GM19324 (cell line): ENCODE measurements around the gene SOX6.
"Not testable (repeated sequence)": the region's sequence is repeated elsewhere in the genome, so short reads cannot be mapped to it uniquely, and the experiment has no call there.

ENCODE experiments used
- ATAC-seq: cut with Tn5 transposase; IDR thresholded peaks from one replicate; pipeline ENCODE4 v1.9.1; 2021; ENCODE audit warnings: mild to moderate bottlenecking, moderate library complexity; ENCODE audit not compliant: unreplicated experiment, low FRiP score

Gene SOX6

GRCh38 chr11:16078936-16079335, 277.4 kb downstream of the SOX6 start:
- no peak for ATAC-seq

GRCh38 chr11:16070573-16070972, 285.8 kb downstream of the SOX6 start:
- ATAC-seq, result no peak

- not testable (repeated sequence) for ATAC-seq
These were observed 289.1 kb downstream of the SOX6 start for GRCh38 chr11:16067268-16067667.

GRCh38 chr11:16059332-16059731, 297.0 kb downstream of the SOX6 start:
- no peak for ATAC-seq

GRCh38 chr11:16058671-16059070, 297.7 kb downstream of the SOX6 start:
- ATAC-seq, result no peak

GRCh38 chr11:16052750-16053149, 303.6 kb downstream of the SOX6 start:
- ATAC-seq, result no peak

- ATAC-seq, result no peak
These were observed 306.7 kb downstream of the SOX6 start for GRCh38 chr11:16049611-16050010.

- no peak for ATAC-seq
These were observed 309.3 kb downstream of the SOX6 start for GRCh38 chr11:16047073-16047472.

GRCh38 chr11:16043617-16044016, 312.7 kb downstream of the SOX6 start:
- ATAC-seq, result no peak

GRCh38 chr11:16041207-16041606, 315.1 kb downstream of the SOX6 start:
- no peak for ATAC-seq

GRCh38 chr11:16040151-16040550, 316.2 kb downstream of the SOX6 start:
- ATAC-seq, result no peak

- ATAC-seq, result no peak
These were observed 319.2 kb downstream of the SOX6 start for GRCh38 chr11:16037179-16037578.

GRCh38 chr11:16036218-16036617, 320.1 kb downstream of the SOX6 start:
- no peak for ATAC-seq

GRCh38 chr11:16034074-16034473, 322.3 kb downstream of the SOX6 start:
- ATAC-seq, result no peak

GRCh38 chr11:16032974-16033373, 323.4 kb downstream of the SOX6 start:
- ATAC-seq, result no peak

GRCh38 chr11:16031210-16031609, 325.1 kb downstream of the SOX6 start:
- ATAC-seq, result no peak

GRCh38 chr11:16030664-16031063, 325.7 kb downstream of the SOX6 start:
- no peak for ATAC-seq

GRCh38 chr11:16029151-16029550, 327.2 kb downstream of the SOX6 start:
- ATAC-seq, result not testable (repeated sequence)

GRCh38 chr11:16028419-16028818, 327.9 kb downstream of the SOX6 start:
- no peak for ATAC-seq

GRCh38 chr11:16027621-16028020, 328.7 kb downstream of the SOX6 start:
- ATAC-seq, result no peak

- no peak for ATAC-seq
These were observed 329.5 kb downstream of the SOX6 start for GRCh38 chr11:16026849-16027248.

GRCh38 chr11:16018931-16019330, 337.4 kb downstream of the SOX6 start:
- ATAC-seq, result no peak

- ATAC-seq, result no peak
These were observed 339.9 kb downstream of the SOX6 start for GRCh38 chr11:16016468-16016829.
